Body of pancreas (tissue), 4 donors: ENCODE results near the gene KRT75.

Experiments used
- CTCF ChIP-seq, 7 experiments: fragments of 450-650 bp in 4 of 7; fragments of 200-600 bp in 3 of 7; sonication (generic) in 3 of 7; IDR thresholded peaks; one replicate each; pipeline ENCODE4 v1.5.1; 2016 to 2019; ENCODE audit warnings: antibody characterized with exemption in 7 of 7
- POLR2A ChIP-seq, 3 donors: fragments of 450-650 bp; IDR thresholded peaks; one replicate each; pipeline ENCODE4 v1.6.1; 2016; ENCODE audit warnings: antibody characterized with exemption in 3 of 3, mild to moderate bottlenecking in 2 of 3

GRCh38 chr12:52461693-52462092, 27.5 kb upstream of the KRT75 start:
- no peak for TF ChIP-seq POLR2A (IDR thresholded peaks at IDR 0.05)
- TF ChIP-seq CTCF (IDR thresholded peaks at IDR 0.05), result no peak
